Measurements from ENCODE around the gene UBE2I. TPM values are rescaled to one million over a fixed set of nuclear protein-coding genes. Genes with fewer than 3 reads are reported as not detected.
"Not testable (repeated sequence)": the region's sequence is repeated elsewhere in the genome, so short reads cannot be mapped to it uniquely, and the experiment has no call there.

The UBE2I gene
- total and polyA plus RNA-seq, 2 donors (not counting 1 experiment from before 2014, with no cell fraction given), result 152 to 265 TPM

DNA sequence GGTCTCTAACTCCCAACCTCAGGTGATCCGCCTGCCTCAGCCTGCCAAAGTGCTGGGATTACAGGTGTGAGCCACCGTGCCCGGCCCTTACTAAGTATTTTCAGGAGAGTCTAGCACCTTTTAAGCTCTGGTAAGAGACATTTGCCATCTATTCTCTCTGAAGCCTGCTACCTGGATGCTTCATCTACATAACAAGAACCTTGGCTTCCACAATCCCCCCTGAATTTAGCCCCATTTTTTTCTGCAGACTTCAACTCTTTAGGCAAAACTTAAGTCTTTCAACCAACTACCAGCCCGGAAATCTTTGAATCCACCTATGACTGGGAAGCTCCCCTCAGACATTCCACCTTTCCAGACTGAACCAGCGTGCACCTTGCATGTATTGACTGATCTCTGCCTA, 14.0 kb upstream of the UBE2I start:
- 89% methylated on average over 4 of the region's 5 CpGs for WGBS (ENCODE audit: insufficient coverage)
- Mint-ChIP-seq H3K4me1 (peaks cover 24% of the 10 kb centered on the region), H3K27ac (peak overlapping the region; percentile 18), H3K27me3 (peaks cover 18% of the 10 kb centered on the region), H3K9me3 (ENCODE audit: insufficient read depth) (no peaks in the 10 kb centered on the region), H3K4me3 (no peak overlapping the region)
- Histone ChIP-seq H4K20me1 (ENCODE audit: control insufficient read depth, insufficient read depth, low read length, poor library complexity, severe bottlenecking) (no peaks in the 10 kb centered on the region), H3K4me2 (replicated peaks; ENCODE audit: low read depth, low read length, poor library complexity, severe bottlenecking) (no peak overlapping the region), H3K4me1 (ENCODE audit: control insufficient read depth in 2 of 2, insufficient read depth in 2 of 2, low read length in 2 of 2) (peaks cover 10 to 35% of the 10 kb centered on the region in 2 donors), H3K9me3 (ENCODE audit: control extremely low read depth in 1 of 3, control insufficient read depth in 2 of 3, insufficient read depth in 1 of 3, low read length in 2 of 3) (peaks cover 0 to 6% (median 0%) of the 10 kb centered on the region in 3 donors), H3K4me3 (ENCODE audit: control extremely low read depth in 1 of 5, extremely low read depth in 1 of 5, insufficient read depth in 1 of 5, low read depth in 2 of 5, low read length in 4 of 5) (no peak overlapping the region), H2AFZ (ENCODE audit: insufficient read depth, low read depth, low read length, poor library complexity, severe bottlenecking) (no peak overlapping the region), H3K36me3 (replicated peaks in 1 of 2; ENCODE audit: control extremely low read depth in 1 of 2, control insufficient read depth in 1 of 2, extremely low read depth in 1 of 2, insufficient read depth in 2 of 2, low read length in 1 of 2) (no peaks in the 10 kb centered on the region), H3K9ac (ENCODE audit: low read length) (no peak overlapping the region), H3K79me2 (ENCODE audit: control insufficient read depth, insufficient read depth, low read length) (no peaks in the 10 kb centered on the region), H3K27me3 (replicated peaks in 1 of 4; ENCODE audit: control extremely low read depth in 1 of 4, control insufficient read depth in 3 of 4, insufficient read depth in 4 of 4, low read length in 3 of 4) (peaks cover 0 to 11% (median 5%) of the 10 kb centered on the region in 4 experiments), H3K27ac (ENCODE audit: low read length in 2 of 2) (no peak overlapping the region)
- POLR2A ChIA-PET, result interaction anchor here (0.7 kb wide), 1 partner anchor 257 kb away, joined by 4 read pairs; no protein-coding TSS in a partner anchor
- intact Hi-C loops (cut with micrococcal nuclease), result no loop called here
- DNase-seq (no peak), ATAC-seq (ENCODE audit: low read depth) (no peak)
- TF ChIP-seq CTCF (IDR thresholded peaks at IDR 0.05) (no peak), EZH2 (IDR thresholded peaks at IDR 0.05; ENCODE audit: borderline replicate concordance, insufficient read depth, low read depth, low read length, poor library complexity, severe bottlenecking) (no peak)
- CTCF ChIA-PET, result no interaction called here

- H4K20me1 ChIP-seq (ENCODE audit: control insufficient read depth, insufficient read depth, low read length, poor library complexity, severe bottlenecking); intact Hi-C loops (cut with micrococcal nuclease); H3K9ac ChIP-seq (ENCODE audit: low read length); H3K27ac ChIP-seq (ENCODE audit: low read length in 2 of 2); ATAC-seq (ENCODE audit: low read depth); H3K4me3 ChIP-seq (ENCODE audit: control extremely low read depth in 1 of 5, extremely low read depth in 1 of 5, insufficient read depth in 1 of 5, low read depth in 2 of 5, low read length in 4 of 5); H3K36me3 ChIP-seq (replicated peaks in 1 of 2; ENCODE audit: control extremely low read depth in 1 of 2, control insufficient read depth in 1 of 2, extremely low read depth in 1 of 2, insufficient read depth in 2 of 2, low read length in 1 of 2); H3K9me3 Mint-ChIP-seq (ENCODE audit: insufficient read depth); H3K79me2 ChIP-seq (ENCODE audit: control insufficient read depth, insufficient read depth, low read length); DNase-seq; H3K27me3 ChIP-seq (replicated peaks in 1 of 4; ENCODE audit: control extremely low read depth in 1 of 4, control insufficient read depth in 3 of 4, insufficient read depth in 4 of 4, low read length in 3 of 4); H3K9me3 ChIP-seq (ENCODE audit: control extremely low read depth in 1 of 3, control insufficient read depth in 2 of 3, insufficient read depth in 1 of 3, low read length in 2 of 3): not testable (repeated sequence)
- Histone ChIP-seq H2AFZ (ENCODE audit: insufficient read depth, low read depth, low read length, poor library complexity, severe bottlenecking) (peak overlapping the region; percentile 33), H3K4me2 (replicated peaks; ENCODE audit: low read depth, low read length, poor library complexity, severe bottlenecking) (peak overlapping the region; percentile 19), H3K4me1 (ENCODE audit: control insufficient read depth in 2 of 2, insufficient read depth in 2 of 2, low read length in 2 of 2) (peaks cover 19 to 47% of the 10 kb centered on the region in 2 donors)
- ChIA-PET CTCF (interaction anchor here (0.7 kb wide), 1 partner anchor 20 kb away, joined by 3 read pairs; no protein-coding TSS in a partner anchor), POLR2A (interaction anchor here (0.9 kb wide), 1 partner anchor 9 kb away, joined by 11 read pairs; no protein-coding TSS in a partner anchor)
- WGBS (ENCODE audit: insufficient coverage), result 73% methylated on average over 7 of the region's 8 CpGs
- Mint-ChIP-seq H3K27ac (peak overlapping the region; percentile 75), H3K4me3 (peak overlapping the region; percentile 54), H3K27me3 (peaks cover 13% of the 10 kb centered on the region), H3K4me1 (peaks cover 28% of the 10 kb centered on the region)
These were observed 12.8 kb upstream of the UBE2I start for GRCh38 chr16:1296688-1297017.

Data from B cell (primary cell).